Lower leg skin (tissue), 4 donors: ENCODE results near the gene KIAA1614. TPM values are rescaled to one million over a fixed set of nuclear protein-coding genes. Genes with fewer than 3 reads are reported as not detected.

Source experiments
- DNase-seq, 2 donors: peaks; one replicate each; pipeline ENCODE4 v3.0.0-alpha.2; 2019; ENCODE audit warnings: low spot score in 2 of 2
- H3K4me3 ChIP-seq: fragments of 200-600 bp; sonication (generic); 2 replicates; pipeline ENCODE4 v1.5.1; 2017; ENCODE audit warnings: mild to moderate bottlenecking, low read depth; ENCODE audit not compliant: poor library complexity, severe bottlenecking
- CTCF ChIP-seq, 3 donors: fragments of 450-650 bp; IDR thresholded peaks; one replicate each; pipeline ENCODE4 v1.5.1; 2016; ENCODE audit warnings: antibody characterized with exemption in 3 of 3, mild to moderate bottlenecking in 3 of 3, moderate library complexity in 2 of 3
- POLR2A ChIP-seq, 2 donors: fragments of 450-650 bp; IDR thresholded peaks; one replicate each; pipeline ENCODE4 v1.6.1; 2016 to 2017; ENCODE audit warnings: antibody characterized with exemption in 2 of 2, mild to moderate bottlenecking in 1 of 2, moderate library complexity in 1 of 2
- WGBS, 2 donors: methylation state at CpG; one replicate each; pipeline ENCODE4 v1.1.5; 2018; 5-methylcytosine and 5-hydroxymethylcytosine counted together
- intact Hi-C: fragments of 100-400 bp; cut with DNase I; formaldehyde crosslinking; loops from one replicate; pipeline ENCODE4 v1.15.0; 2023; ENCODE audit warnings: low total_unique reads
- total RNA-seq, 4 donors: library from RNA; depleted of rRNA; stranded (reverse); fragments of >200 nt; gene quantifications; one replicate each; pipeline ENCODE4 v1.1.0, GENCODE V29; 2016

Gene KIAA1614
- total RNA-seq, 4 donors from 2014 or later, result 1.0 to 8.5 (median 3.5) TPM

GRCh38 chr1:180902541-180902940 is 10.2 kb upstream of the KIAA1614 start:
- 63 to 64% methylated on average over 3 of the region's 3 CpGs for WGBS, 2 donors
- TF ChIP-seq CTCF (IDR thresholded peaks at IDR 0.05), result no peak
- intact Hi-C loops, result loop anchor here (10.0 kb wide), 1 partner anchor 242 kb away; no protein-coding TSS in a partner anchor

GRCh38 chr1:180905927-180906326 is 6.8 kb upstream of the KIAA1614 start:
- WGBS, 2 donors, result 95 to 98% methylated on average over 8 of the region's 8 CpGs
- DNase-seq, result peak in 1 of 2 donors; percentile 49
- TF ChIP-seq POLR2A (IDR thresholded peaks at IDR 0.05) (no peak), CTCF (IDR thresholded peaks at IDR 0.05) (no peak)
- intact Hi-C loops, result loop anchor here (10.0 kb wide), 1 partner anchor 239 kb away; no protein-coding TSS in a partner anchor
- H3K4me3 ChIP-seq, result no peak overlapping the region

More at GRCh38 chr1:180902541-180902940, 10.2 kb upstream of the KIAA1614 start:
- no peak overlapping the region for H3K4me3 ChIP-seq
- peak in 1 of 2 donors; percentile 37 for DNase-seq

- DNase-seq, result peak in 1 of 2 donors; percentile 54
Observed at GRCh38 chr1:180906511-180906910, 6.2 kb upstream of the KIAA1614 start.

GRCh38 chr1:180907313-180908055 is 5.2 kb upstream of the KIAA1614 start:
- no peak for TF ChIP-seq CTCF (IDR thresholded peaks at IDR 0.05)
- TF ChIP-seq POLR2A (IDR thresholded peaks at IDR 0.05), result no peak
- DNase-seq, result peak in 1 of 2 donors; percentile 72
- no peak overlapping the region for H3K4me3 ChIP-seq
- intact Hi-C loops, result loop anchor here (10.0 kb wide), 1 partner anchor 237 kb away; no protein-coding TSS in a partner anchor
- WGBS, 2 donors, result 82 to 87% methylated on average over 10 of the region's 10 CpGs

More at GRCh38 chr1:180906511-180906910, 6.2 kb upstream of the KIAA1614 start:
- H3K4me3 ChIP-seq, result no peak overlapping the region
- no peak for TF ChIP-seq POLR2A (IDR thresholded peaks at IDR 0.05)
- TF ChIP-seq CTCF (IDR thresholded peaks at IDR 0.05), result no peak
- WGBS, 2 donors, result 80 to 92% methylated on average over 9 of the region's 9 CpGs
- intact Hi-C loops, result loop anchor here (10.0 kb wide), 1 partner anchor 238 kb away; no protein-coding TSS in a partner anchor

- 93% methylated on average over 15 of the region's 15 CpGs for WGBS, 2 donors
Observed at GRCh38 chr1:180908074-180908765, 4.5 kb upstream of the KIAA1614 start.

More at GRCh38 chr1:180908074-180908765, 4.5 kb upstream of the KIAA1614 start:
- DNase-seq, result peak in 1 of 2 donors; percentile 69
- no peak for TF ChIP-seq CTCF (IDR thresholded peaks at IDR 0.05)
- TF ChIP-seq POLR2A (IDR thresholded peaks at IDR 0.05), result no peak
- intact Hi-C loops, result loop anchor here (10.0 kb wide), 1 partner anchor 237 kb away; no protein-coding TSS in a partner anchor
- H3K4me3 ChIP-seq, result no peak overlapping the region
